Tibial nerve (tissue), 4 donors: ENCODE measurements around the gene GLI1. TPM values are rescaled to one million over a fixed set of nuclear protein-coding genes. Genes with fewer than 3 reads are reported as not detected.

Experiments
- DNase-seq, 2 donors: peaks; one replicate each; pipeline ENCODE4 v3.0.0-alpha.2; 2019; ENCODE audit warnings: low spot score in 2 of 2
- H3K27ac ChIP-seq, 4 donors: fragments of 200-600 bp; sonication (generic) in 3 of 4; one replicate each; pipeline ENCODE4 v1.5.1; 2017 to 2019; ENCODE audit warnings: mild to moderate bottlenecking in 1 of 4
- H3K27me3 ChIP-seq, 2 donors: fragments of 200-600 bp; sonication (generic) in 1 of 2; one replicate each; pipeline versions ENCODE4 v1.5.1 to v1.6.0; 2017 to 2019
- H3K36me3 ChIP-seq, 3 donors: fragments of 200-600 bp; sonication (generic); one replicate each; pipeline ENCODE4 v1.5.1; 2018 to 2019
- H3K4me1 ChIP-seq, 4 donors: fragments of 200-600 bp; sonication (generic) in 3 of 4; one replicate each; pipeline ENCODE4 v1.5.1; 2017 to 2019
- H3K4me3 ChIP-seq, 4 donors: fragments of 200-600 bp; sonication (generic) in 3 of 4; one replicate each; pipeline ENCODE4 v1.5.1; 2017 to 2019; ENCODE audit warnings: mild to moderate bottlenecking in 1 of 4, moderate library complexity in 1 of 4
- H3K9me3 ChIP-seq, 4 donors: fragments of 200-600 bp; sonication (generic) in 3 of 4; one replicate each; pipeline ENCODE4 v1.5.1; 2017 to 2019
- CTCF ChIP-seq, 5 experiments: fragments of 200-600 bp in 3 of 5; fragments of 450-650 bp in 2 of 5; sonication (generic) in 3 of 5; IDR thresholded peaks; one replicate each; pipeline ENCODE4 v1.5.1; 2016 to 2019; ENCODE audit warnings: antibody characterized with exemption in 5 of 5, mild to moderate bottlenecking in 3 of 5, moderate library complexity in 2 of 5
- EP300 ChIP-seq, 2 donors: sonication (generic); formaldehyde crosslinking; IDR thresholded peaks; one replicate each; pipeline ENCODE4 v1.6.1; 2017; ENCODE audit warnings: antibody characterized with exemption in 2 of 2, mild to moderate bottlenecking in 1 of 2
- POLR2A ChIP-seq, 2 donors: fragments of 450-650 bp; IDR thresholded peaks; one replicate each; pipeline ENCODE4 v1.6.1; 2017; ENCODE audit warnings: antibody characterized with exemption in 2 of 2, mild to moderate bottlenecking in 2 of 2, moderate library complexity in 2 of 2
- WGBS, 2 donors: methylation state at CpG; one replicate each; pipeline ENCODE4 v1.1.5; 2018; 5-methylcytosine and 5-hydroxymethylcytosine counted together
- total RNA-seq, 4 donors: library from RNA; depleted of rRNA; stranded (reverse); fragments of >200 nt; gene quantifications; one replicate each; pipeline ENCODE4 v1.1.0, GENCODE V29; 2016

The GLI1 gene
- total RNA-seq, 4 donors from 2014 or later, result 16.2 to 61.0 (median 38.7) TPM

- peaks cover 3 to 66% of the 10 kb centered on the region in 2 donors for H3K27me3 ChIP-seq
- peaks cover 0 to 10% (median 0%) of the 10 kb centered on the region in 3 donors for H3K36me3 ChIP-seq
- H3K9me3 ChIP-seq, result no peaks in the 10 kb centered on the region
- peak overlapping the region in 2 of 4 donors; percentile 36 to 51 for H3K4me3 ChIP-seq
- TF ChIP-seq CTCF (IDR thresholded peaks at IDR 0.05) (no peak), POLR2A (IDR thresholded peaks at IDR 0.05) (no peak), EP300 (IDR thresholded peaks at IDR 0.05) (no peak)
- 75 to 79% methylated on average over 7 of the region's 7 CpGs for WGBS, 2 donors
- peaks cover 0 to 17% (median 14%) of the 10 kb centered on the region in 4 donors for H3K4me1 ChIP-seq
- no peak for DNase-seq
- H3K27ac ChIP-seq, result no peak overlapping the region
These were observed 15.3 kb downstream of the GLI1 start for GRCh38 chr12:57474862-57475261.

- DNase-seq, result no peak
- H3K9me3 ChIP-seq, result no peaks in the 10 kb centered on the region
- H3K27ac ChIP-seq, result no peak overlapping the region
- H3K27me3 ChIP-seq, result peaks cover 3 to 66% of the 10 kb centered on the region in 2 donors
- TF ChIP-seq EP300 (IDR thresholded peaks at IDR 0.05) (no peak), CTCF (IDR thresholded peaks at IDR 0.05) (no peak), POLR2A (IDR thresholded peaks at IDR 0.05) (no peak)
- peaks cover 0 to 3% (median 0%) of the 10 kb centered on the region in 3 donors for H3K36me3 ChIP-seq
- WGBS, 2 donors, result 7 to 12% methylated on average over 50 to 72 of the region's 84 CpGs
- peak overlapping the region; percentile 4 to 51 (median 40) for H3K4me3 ChIP-seq
- H3K4me1 ChIP-seq, result peaks cover 0 to 17% (median 14%) of the 10 kb centered on the region in 4 donors
These were observed 15.9 kb downstream of the GLI1 start for GRCh38 chr12:57475271-57476161.

GRCh38 chr12:57476162-57476992 lies 16.8 kb downstream of the GLI1 start:
- TF ChIP-seq CTCF (IDR thresholded peaks at IDR 0.05) (peak in 2 of 5 experiments; percentile 7 to 26), EP300 (IDR thresholded peaks at IDR 0.05) (no peak), POLR2A (IDR thresholded peaks at IDR 0.05) (no peak)
- H3K27me3 ChIP-seq, result peaks cover 3 to 62% of the 10 kb centered on the region in 2 donors
- H3K36me3 ChIP-seq, result no peaks in the 10 kb centered on the region
- WGBS, 2 donors, result 21 to 22% methylated on average over 28 to 29 of the region's 29 CpGs
- H3K4me3 ChIP-seq, result peak overlapping the region; percentile 4 to 51 (median 40)
- no peaks in the 10 kb centered on the region for H3K9me3 ChIP-seq
- peaks cover 0 to 17% (median 14%) of the 10 kb centered on the region in 4 donors for H3K4me1 ChIP-seq
- peak overlapping the region in 1 of 4 donors; percentile 85 for H3K27ac ChIP-seq
- no peak for DNase-seq

- Histone ChIP-seq H3K4me3 (peak overlapping the region; percentile 2 to 51 (median 26)), H3K4me1 (peaks cover 0 to 17% (median 14%) of the 10 kb centered on the region in 4 donors), H3K36me3 (no peaks in the 10 kb centered on the region), H3K9me3 (no peaks in the 10 kb centered on the region), H3K27ac (peak overlapping the region in 3 of 4 donors; percentile 1 to 85 (median 63)), H3K27me3 (peaks cover 3 to 62% of the 10 kb centered on the region in 2 donors)
- 74 to 85% methylated on average over 15 of the region's 15 CpGs for WGBS, 2 donors
- TF ChIP-seq CTCF (IDR thresholded peaks at IDR 0.05), result no peak
- TF ChIP-seq POLR2A (IDR thresholded peaks at IDR 0.05), result no peak
- no peak for TF ChIP-seq EP300 (IDR thresholded peaks at IDR 0.05)
- DNase-seq, result no peak
These were observed 17.6 kb downstream of the GLI1 start for GRCh38 chr12:57476993-57477709.
